Measurements from ENCODE around the gene ZNF532. TPM values are rescaled to one million over a fixed set of nuclear protein-coding genes. Genes with fewer than 3 reads are reported as not detected.

ZNF532 gene
- total RNA-seq, 4 donors from 2014 or later: 41.7 to 73.6 (median 53.3) TPM

GRCh38 chr18:58983260-58984155, 118.8 kb downstream of the ZNF532 start:
- DNase-seq (ENCODE audit: low spot score) (no peak), ATAC-seq (ENCODE audit: low FRiP score) (no peak)
- no peak for TF ChIP-seq CTCF (IDR thresholded peaks at IDR 0.05)

GRCh38 chr18:58988600-58988999, 123.9 kb downstream of the ZNF532 start:
- no peak for TF ChIP-seq CTCF (IDR thresholded peaks at IDR 0.05)
- no peak for ATAC-seq (ENCODE audit: low FRiP score)
- DNase-seq (ENCODE audit: low spot score): no peak

- ATAC-seq (ENCODE audit: low FRiP score) (no peak), DNase-seq (ENCODE audit: low spot score) (no peak)
- no peak for TF ChIP-seq CTCF (IDR thresholded peaks at IDR 0.05)
Measured at GRCh38 chr18:58989184-58989759, 124.6 kb downstream of the ZNF532 start.

GRCh38 chr18:58990720-58991119, 126.0 kb downstream of the ZNF532 start:
- ATAC-seq (ENCODE audit: low FRiP score): peak; percentile 29
- no peak for DNase-seq (ENCODE audit: low spot score)
- TF ChIP-seq CTCF (IDR thresholded peaks at IDR 0.05): no peak

GRCh38 chr18:58991167-58991798, 126.6 kb downstream of the ZNF532 start:
- DNase-seq (ENCODE audit: low spot score) (no peak), ATAC-seq (ENCODE audit: low FRiP score) (peak; percentile 21)
- no peak for TF ChIP-seq CTCF (IDR thresholded peaks at IDR 0.05)

GRCh38 chr18:58992301-58993231, 127.9 kb downstream of the ZNF532 start:
- DNase-seq (ENCODE audit: low spot score) (no peak), ATAC-seq (ENCODE audit: low FRiP score) (no peak)
- no peak for TF ChIP-seq CTCF (IDR thresholded peaks at IDR 0.05)

All from omental fat pad (tissue), 4 donors.